WTC11 (cell line): ENCODE data around the gene TTC17.

Source experiments
- AFF4 ChIP-seq: sonication (generic); formaldehyde crosslinking; IDR thresholded peaks from 2 replicates; pipeline ENCODE4 v1.8.1; 2023; ENCODE audit warnings: mild to moderate bottlenecking, missing genetic modification reagents, borderline replicate concordance
- CTCF ChIP-seq: fragments of 200-600 bp; IDR thresholded peaks from 2 replicates; pipeline ENCODE4 v1.8.0; 2022; ENCODE audit warnings: antibody characterized with exemption
- ESRRA ChIP-seq: sonication (generic); formaldehyde crosslinking; IDR thresholded peaks from 2 replicates; pipeline ENCODE4 v1.8.1; 2022; ENCODE audit warnings: mild to moderate bottlenecking, missing genetic modification reagents, borderline replicate concordance
- JUN ChIP-seq: sonication (generic); formaldehyde crosslinking; IDR thresholded peaks from 2 replicates; pipeline ENCODE4 v1.8.0; 2023; ENCODE audit warnings: mild to moderate bottlenecking, missing genetic modification reagents
- NR2C2 ChIP-seq: sonication (generic); formaldehyde crosslinking; IDR thresholded peaks from 2 replicates; pipeline ENCODE4 v1.8.0; 2022; ENCODE audit warnings: mild to moderate bottlenecking, missing genetic modification reagents
- SP1 ChIP-seq: sonication (generic); formaldehyde crosslinking; conservative IDR thresholded peaks from 2 replicates; pipeline ENCODE4 v1.8.1; 2022; ENCODE audit warnings: missing genetic modification reagents
- USF2 ChIP-seq: sonication (generic); formaldehyde crosslinking; IDR thresholded peaks from 2 replicates; pipeline ENCODE4 v1.8.1; 2023; ENCODE audit warnings: mild to moderate bottlenecking, missing genetic modification reagents, moderate library complexity
- ZNF263 ChIP-seq: sonication (generic); formaldehyde crosslinking; IDR thresholded peaks from 2 replicates; pipeline ENCODE4 v1.8.1; 2022; ENCODE audit warnings: low read depth, mild to moderate bottlenecking, moderate library complexity, missing genetic modification reagents
- TF ChIP-seq, protein P1 (sequence below): sonication (generic); formaldehyde crosslinking; IDR thresholded peaks from 2 replicates; pipeline ENCODE4 v1.8.0; 2022; ENCODE audit warnings: mild to moderate bottlenecking, missing genetic modification reagents
- TF ChIP-seq, protein P2 (sequence below): sonication (generic); formaldehyde crosslinking; IDR thresholded peaks from 2 replicates; pipeline ENCODE4 v1.8.1; 2022; ENCODE audit warnings: mild to moderate bottlenecking, moderate library complexity, missing genetic modification reagents
- TF ChIP-seq, protein P3 (sequence below): fragments of 250-450 bp; sonication (Bioruptor Pico); IDR thresholded peaks from 2 replicates; pipeline ENCODE4 v1.9.0; 2021; ENCODE audit warnings: mild to moderate bottlenecking, borderline replicate concordance

DNA sequence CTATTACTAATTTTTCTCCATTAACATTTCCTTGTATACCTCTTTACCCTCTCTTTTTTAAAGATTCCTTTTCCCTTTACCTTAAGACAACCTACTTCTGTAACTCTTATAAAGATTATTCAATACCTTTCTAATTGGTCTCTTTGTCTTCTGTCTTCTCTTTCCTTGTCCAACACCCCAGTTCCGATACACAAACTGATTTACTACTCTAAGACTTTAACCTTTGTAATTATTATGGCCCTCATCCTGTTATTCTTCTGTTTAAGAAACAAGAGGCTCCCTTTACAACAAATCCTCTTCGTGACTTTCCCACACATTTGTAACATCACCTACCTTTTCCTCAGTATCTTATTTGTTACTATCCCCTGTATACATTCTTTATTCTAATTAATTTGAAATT lies 81.8 kb downstream of the TTC17 start:
- TF ChIP-seq USF2 (CRISPR knock-in tag), result no peak
- TF ChIP-seq, protein P1, sequence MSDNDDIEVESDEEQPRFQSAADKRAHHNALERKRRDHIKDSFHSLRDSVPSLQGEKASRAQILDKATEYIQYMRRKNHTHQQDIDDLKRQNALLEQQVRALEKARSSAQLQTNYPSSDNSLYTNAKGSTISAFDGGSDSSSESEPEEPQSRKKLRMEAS (CRISPR knock-in tag), result no peak
- TF ChIP-seq ZNF263 (CRISPR knock-in tag), result no peak
- TF ChIP-seq, protein P2, sequence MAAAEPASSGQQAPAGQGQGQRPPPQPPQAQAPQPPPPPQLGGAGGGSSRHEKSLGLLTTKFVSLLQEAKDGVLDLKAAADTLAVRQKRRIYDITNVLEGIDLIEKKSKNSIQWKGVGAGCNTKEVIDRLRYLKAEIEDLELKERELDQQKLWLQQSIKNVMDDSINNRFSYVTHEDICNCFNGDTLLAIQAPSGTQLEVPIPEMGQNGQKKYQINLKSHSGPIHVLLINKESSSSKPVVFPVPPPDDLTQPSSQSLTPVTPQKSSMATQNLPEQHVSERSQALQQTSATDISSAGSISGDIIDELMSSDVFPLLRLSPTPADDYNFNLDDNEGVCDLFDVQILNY, result no peak
- no peak for TF ChIP-seq CTCF
- TF ChIP-seq, protein P3, sequence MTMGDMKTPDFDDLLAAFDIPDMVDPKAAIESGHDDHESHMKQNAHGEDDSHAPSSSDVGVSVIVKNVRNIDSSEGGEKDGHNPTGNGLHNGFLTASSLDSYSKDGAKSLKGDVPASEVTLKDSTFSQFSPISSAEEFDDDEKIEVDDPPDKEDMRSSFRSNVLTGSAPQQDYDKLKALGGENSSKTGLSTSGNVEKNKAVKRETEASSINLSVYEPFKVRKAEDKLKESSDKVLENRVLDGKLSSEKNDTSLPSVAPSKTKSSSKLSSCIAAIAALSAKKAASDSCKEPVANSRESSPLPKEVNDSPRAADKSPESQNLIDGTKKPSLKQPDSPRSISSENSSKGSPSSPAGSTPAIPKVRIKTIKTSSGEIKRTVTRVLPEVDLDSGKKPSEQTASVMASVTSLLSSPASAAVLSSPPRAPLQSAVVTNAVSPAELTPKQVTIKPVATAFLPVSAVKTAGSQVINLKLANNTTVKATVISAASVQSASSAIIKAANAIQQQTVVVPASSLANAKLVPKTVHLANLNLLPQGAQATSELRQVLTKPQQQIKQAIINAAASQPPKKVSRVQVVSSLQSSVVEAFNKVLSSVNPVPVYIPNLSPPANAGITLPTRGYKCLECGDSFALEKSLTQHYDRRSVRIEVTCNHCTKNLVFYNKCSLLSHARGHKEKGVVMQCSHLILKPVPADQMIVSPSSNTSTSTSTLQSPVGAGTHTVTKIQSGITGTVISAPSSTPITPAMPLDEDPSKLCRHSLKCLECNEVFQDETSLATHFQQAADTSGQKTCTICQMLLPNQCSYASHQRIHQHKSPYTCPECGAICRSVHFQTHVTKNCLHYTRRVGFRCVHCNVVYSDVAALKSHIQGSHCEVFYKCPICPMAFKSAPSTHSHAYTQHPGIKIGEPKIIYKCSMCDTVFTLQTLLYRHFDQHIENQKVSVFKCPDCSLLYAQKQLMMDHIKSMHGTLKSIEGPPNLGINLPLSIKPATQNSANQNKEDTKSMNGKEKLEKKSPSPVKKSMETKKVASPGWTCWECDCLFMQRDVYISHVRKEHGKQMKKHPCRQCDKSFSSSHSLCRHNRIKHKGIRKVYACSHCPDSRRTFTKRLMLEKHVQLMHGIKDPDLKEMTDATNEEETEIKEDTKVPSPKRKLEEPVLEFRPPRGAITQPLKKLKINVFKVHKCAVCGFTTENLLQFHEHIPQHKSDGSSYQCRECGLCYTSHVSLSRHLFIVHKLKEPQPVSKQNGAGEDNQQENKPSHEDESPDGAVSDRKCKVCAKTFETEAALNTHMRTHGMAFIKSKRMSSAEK (CRISPR knock-in tag), result no peak
- TF ChIP-seq AFF4, result no peak
- no peak for TF ChIP-seq SP1 (CRISPR knock-in tag)
- TF ChIP-seq JUN, result no peak
- TF ChIP-seq ESRRA (CRISPR knock-in tag), result no peak
- TF ChIP-seq NR2C2 (CRISPR knock-in tag), result no peak
